ENCODE data around the gene ZNF385A. TPM values are rescaled to one million over a fixed set of nuclear protein-coding genes. Genes with fewer than 3 reads are reported as not detected.

ZNF385A gene
- polyA plus RNA-seq, 1 donor from 2014 or later, result 0.46 TPM

DNA sequence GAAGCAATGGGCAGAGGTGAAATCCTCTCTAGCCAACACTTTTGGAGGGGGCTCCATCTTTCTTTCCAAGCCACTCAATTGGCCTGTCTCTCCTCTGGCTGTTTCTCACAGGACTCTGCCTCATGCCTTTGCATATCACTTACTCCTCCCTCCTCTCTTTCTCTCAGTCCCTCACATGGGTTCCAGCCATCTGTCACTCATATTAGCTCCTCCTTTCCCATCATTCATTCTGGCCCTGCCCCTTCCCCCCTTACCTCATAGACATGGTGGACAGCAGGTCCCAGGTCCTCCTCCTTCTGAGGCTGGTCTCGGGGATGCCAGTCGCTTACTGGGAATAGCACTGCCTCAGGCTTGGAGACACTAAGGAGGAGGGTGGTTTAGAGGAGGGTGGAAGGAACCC, 16.6 kb upstream of the ZNF385A start:
- no peaks in the 10 kb centered on the region for H3K9me3 ChIP-seq (ENCODE audit: low read length)
- H3K27me3 ChIP-seq (ENCODE audit: insufficient read depth, low read depth, low read length), result no peaks in the 10 kb centered on the region
- TF ChIP-seq TAF1 (IDR thresholded peaks at IDR 0.05; ENCODE audit: low read depth), result no peak
- TF ChIP-seq MXI1 (conservative IDR thresholded peaks at IDR 0.05; ENCODE audit: poor library complexity, severe bottlenecking), result no peak
- no peak for TF ChIP-seq RAD21 (conservative IDR thresholded peaks at IDR 0.05)
- no peak for TF ChIP-seq CTCF (IDR thresholded peaks at IDR 0.05; ENCODE audit: poor library complexity, severe bottlenecking)
- TF ChIP-seq, protein P1, sequence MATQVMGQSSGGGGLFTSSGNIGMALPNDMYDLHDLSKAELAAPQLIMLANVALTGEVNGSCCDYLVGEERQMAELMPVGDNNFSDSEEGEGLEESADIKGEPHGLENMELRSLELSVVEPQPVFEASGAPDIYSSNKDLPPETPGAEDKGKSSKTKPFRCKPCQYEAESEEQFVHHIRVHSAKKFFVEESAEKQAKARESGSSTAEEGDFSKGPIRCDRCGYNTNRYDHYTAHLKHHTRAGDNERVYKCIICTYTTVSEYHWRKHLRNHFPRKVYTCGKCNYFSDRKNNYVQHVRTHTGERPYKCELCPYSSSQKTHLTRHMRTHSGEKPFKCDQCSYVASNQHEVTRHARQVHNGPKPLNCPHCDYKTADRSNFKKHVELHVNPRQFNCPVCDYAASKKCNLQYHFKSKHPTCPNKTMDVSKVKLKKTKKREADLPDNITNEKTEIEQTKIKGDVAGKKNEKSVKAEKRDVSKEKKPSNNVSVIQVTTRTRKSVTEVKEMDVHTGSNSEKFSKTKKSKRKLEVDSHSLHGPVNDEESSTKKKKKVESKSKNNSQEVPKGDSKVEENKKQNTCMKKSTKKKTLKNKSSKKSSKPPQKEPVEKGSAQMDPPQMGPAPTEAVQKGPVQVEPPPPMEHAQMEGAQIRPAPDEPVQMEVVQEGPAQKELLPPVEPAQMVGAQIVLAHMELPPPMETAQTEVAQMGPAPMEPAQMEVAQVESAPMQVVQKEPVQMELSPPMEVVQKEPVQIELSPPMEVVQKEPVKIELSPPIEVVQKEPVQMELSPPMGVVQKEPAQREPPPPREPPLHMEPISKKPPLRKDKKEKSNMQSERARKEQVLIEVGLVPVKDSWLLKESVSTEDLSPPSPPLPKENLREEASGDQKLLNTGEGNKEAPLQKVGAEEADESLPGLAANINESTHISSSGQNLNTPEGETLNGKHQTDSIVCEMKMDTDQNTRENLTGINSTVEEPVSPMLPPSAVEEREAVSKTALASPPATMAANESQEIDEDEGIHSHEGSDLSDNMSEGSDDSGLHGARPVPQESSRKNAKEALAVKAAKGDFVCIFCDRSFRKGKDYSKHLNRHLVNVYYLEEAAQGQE (IDR thresholded peaks at IDR 0.05; ENCODE audit: borderline replicate concordance), result no peak
- no peak for TF ChIP-seq EZH2 (IDR thresholded peaks at IDR 0.05; ENCODE audit: borderline replicate concordance, insufficient read depth, low read length, poor library complexity, severe bottlenecking)
- no peak for TF ChIP-seq EP300 (conservative IDR thresholded peaks at IDR 0.05; ENCODE audit: poor library complexity, severe bottlenecking)
- TF ChIP-seq SMC3 (conservative IDR thresholded peaks at IDR 0.05; ENCODE audit: poor library complexity), result no peak
- no peak for TF ChIP-seq POLR2AphosphoS5 (IDR thresholded peaks at IDR 0.05)
- H3K4me3 ChIP-seq (ENCODE audit: low read length), result no peak overlapping the region
- H3K79me2 ChIP-seq (replicated peaks; ENCODE audit: insufficient read depth, low read length), result no peaks in the 10 kb centered on the region
- no peak overlapping the region for H3K9ac ChIP-seq (ENCODE audit: low read length)
- no peak overlapping the region for H2AFZ ChIP-seq (ENCODE audit: low read depth, low read length)
- H3K9me2 ChIP-seq (ENCODE audit: insufficient read depth, low read length), result no peaks in the 10 kb centered on the region
- no peak overlapping the region for H3K4me2 ChIP-seq (ENCODE audit: low read length)
- no peaks in the 10 kb centered on the region for H3K36me3 ChIP-seq (ENCODE audit: insufficient read depth, low read length)
- H3F3A ChIP-seq (ENCODE audit: insufficient read depth, low read length, poor library complexity, severe bottlenecking), result no peaks in the 10 kb centered on the region
- no peak overlapping the region for H3K27ac ChIP-seq (ENCODE audit: low read length)
- no peaks in the 10 kb centered on the region for H4K20me1 ChIP-seq (ENCODE audit: insufficient read depth)

GRCh38 chr12:54398995-54399793, 14.7 kb upstream of the ZNF385A start:
- H3K27me3 ChIP-seq (ENCODE audit: insufficient read depth, low read depth, low read length), result no peaks in the 10 kb centered on the region
- no peaks in the 10 kb centered on the region for H3F3A ChIP-seq (ENCODE audit: insufficient read depth, low read length, poor library complexity, severe bottlenecking)
- H3K36me3 ChIP-seq (ENCODE audit: insufficient read depth, low read length), result no peaks in the 10 kb centered on the region
- no peaks in the 10 kb centered on the region for H3K79me2 ChIP-seq (replicated peaks; ENCODE audit: insufficient read depth, low read length)
- no peak overlapping the region for H2AFZ ChIP-seq (ENCODE audit: low read depth, low read length)
- H4K20me1 ChIP-seq (ENCODE audit: insufficient read depth), result no peaks in the 10 kb centered on the region
- no peaks in the 10 kb centered on the region for H3K9me3 ChIP-seq (ENCODE audit: low read length)
- H3K9me2 ChIP-seq (ENCODE audit: insufficient read depth, low read length), result no peaks in the 10 kb centered on the region
- TF ChIP-seq EZH2 (IDR thresholded peaks at IDR 0.05; ENCODE audit: borderline replicate concordance, insufficient read depth, low read length, poor library complexity, severe bottlenecking) (no peak), RAD21 (conservative IDR thresholded peaks at IDR 0.05) (peak; percentile 91), POLR2AphosphoS5 (IDR thresholded peaks at IDR 0.05) (no peak), EP300 (conservative IDR thresholded peaks at IDR 0.05; ENCODE audit: poor library complexity, severe bottlenecking) (no peak), CTCF (IDR thresholded peaks at IDR 0.05; ENCODE audit: poor library complexity, severe bottlenecking) (peak; percentile 97), TAF1 (IDR thresholded peaks at IDR 0.05; ENCODE audit: low read depth) (no peak), MXI1 (conservative IDR thresholded peaks at IDR 0.05; ENCODE audit: poor library complexity, severe bottlenecking) (no peak), SMC3 (conservative IDR thresholded peaks at IDR 0.05; ENCODE audit: poor library complexity) (peak; percentile 92)
- TF ChIP-seq, protein P1 (IDR thresholded peaks at IDR 0.05; ENCODE audit: borderline replicate concordance), result no peak
- H3K27ac ChIP-seq (ENCODE audit: low read length), result no peak overlapping the region
- no peak overlapping the region for H3K9ac ChIP-seq (ENCODE audit: low read length)
- H3K4me2 ChIP-seq (ENCODE audit: low read length), result no peak overlapping the region
- H3K4me3 ChIP-seq (ENCODE audit: low read length), result no peak overlapping the region
